ENCODE results near the gene HAUS5. TPM values are rescaled to one million over a fixed set of nuclear protein-coding genes. Genes with fewer than 3 reads are reported as not detected.

HAUS5 gene
- total RNA-seq, 2 donors from 2014 or later = 32.4 to 33.7 TPM

GRCh38 chr19:35661995-35662340 lies 49.4 kb downstream of the HAUS5 start:
- H3K36me3 Mint-ChIP-seq (ENCODE audit: low read depth) = peaks cover 67% of the 10 kb centered on the region
- no peak overlapping the region for H3K4me3 ChIP-seq (ENCODE audit: low read length)
- no peak overlapping the region for H3K27ac Mint-ChIP-seq
- no peak for TF ChIP-seq CTCF (conservative IDR thresholded peaks at IDR 0.05)
- no peaks in the 10 kb centered on the region for H3K4me1 Mint-ChIP-seq
- no peaks in the 10 kb centered on the region for H3K9me3 ChIP-seq (ENCODE audit: control insufficient read depth, low read length)
- no peaks in the 10 kb centered on the region for H3K4me1 ChIP-seq (ENCODE audit: control insufficient read depth, insufficient read depth, low read length)
- H3K27me3 ChIP-seq (ENCODE audit: control insufficient read depth, insufficient read depth, low read length, poor library complexity, severe bottlenecking) = no peaks in the 10 kb centered on the region
- H3K27ac ChIP-seq (ENCODE audit: low read depth, low read length) = no peak overlapping the region
- no peak for DNase-seq
- 97 to 99% methylated on average over 2 to 6 of the region's 6 CpGs for WGBS, 2 experiments (ENCODE audit: insufficient coverage in 1 of 2, insufficient read length in 1 of 2)
- H3K27me3 Mint-ChIP-seq (ENCODE audit: insufficient read depth) = no peaks in the 10 kb centered on the region
- no peak overlapping the region for H3K4me3 Mint-ChIP-seq
- no peak overlapping the region for H3K9ac ChIP-seq (ENCODE audit: extremely low read depth, low read length, poor library complexity, severe bottlenecking)
- peaks cover 16% of the 10 kb centered on the region for H3K36me3 ChIP-seq (ENCODE audit: control insufficient read depth, insufficient read depth, low read length)
- no peaks in the 10 kb centered on the region for H3K9me3 Mint-ChIP-seq

GRCh38 chr19:35663981-35664380 lies 51.4 kb downstream of the HAUS5 start:
- TF ChIP-seq CTCF (conservative IDR thresholded peaks at IDR 0.05) = no peak
- no peak overlapping the region for H3K27ac Mint-ChIP-seq
- H3K4me3 Mint-ChIP-seq = no peak overlapping the region

GRCh38 chr19:35665157-35665556 lies 52.6 kb downstream of the HAUS5 start:
- peaks cover 46% of the 10 kb centered on the region for H3K36me3 Mint-ChIP-seq (ENCODE audit: low read depth)
- 94 to 95% methylated on average over 23 to 24 of the region's 24 CpGs for WGBS, 2 experiments (ENCODE audit: insufficient coverage in 1 of 2, insufficient read length in 1 of 2)
- H3K4me3 Mint-ChIP-seq = no peak overlapping the region
- DNase-seq = no peak
- Histone ChIP-seq H3K27me3 (ENCODE audit: control insufficient read depth, insufficient read depth, low read length, poor library complexity, severe bottlenecking) (peaks cover 12% of the 10 kb centered on the region), H3K36me3 (ENCODE audit: control insufficient read depth, insufficient read depth, low read length) (no peaks in the 10 kb centered on the region), H3K4me3 (ENCODE audit: low read length) (no peak overlapping the region), H3K9me3 (ENCODE audit: control insufficient read depth, low read length) (no peaks in the 10 kb centered on the region), H3K27ac (ENCODE audit: low read depth, low read length) (no peak overlapping the region), H3K9ac (ENCODE audit: extremely low read depth, low read length, poor library complexity, severe bottlenecking) (no peak overlapping the region), H3K4me1 (ENCODE audit: control insufficient read depth, insufficient read depth, low read length) (no peaks in the 10 kb centered on the region)
- H3K4me1 Mint-ChIP-seq = no peaks in the 10 kb centered on the region
- peaks cover 20% of the 10 kb centered on the region for H3K27me3 Mint-ChIP-seq (ENCODE audit: insufficient read depth)
- H3K27ac Mint-ChIP-seq = no peak overlapping the region
- no peaks in the 10 kb centered on the region for H3K9me3 Mint-ChIP-seq
- TF ChIP-seq CTCF (conservative IDR thresholded peaks at IDR 0.05) = no peak

More at GRCh38 chr19:35663981-35664380, 51.4 kb downstream of the HAUS5 start:
- Mint-ChIP-seq H3K36me3 (ENCODE audit: low read depth) (peaks cover 50% of the 10 kb centered on the region), H3K4me1 (no peaks in the 10 kb centered on the region), H3K27me3 (ENCODE audit: insufficient read depth) (peaks cover 8% of the 10 kb centered on the region), H3K9me3 (no peaks in the 10 kb centered on the region)
- no peak for DNase-seq
- Histone ChIP-seq H3K4me3 (ENCODE audit: low read length) (no peak overlapping the region), H3K36me3 (ENCODE audit: control insufficient read depth, insufficient read depth, low read length) (no peaks in the 10 kb centered on the region), H3K27ac (ENCODE audit: low read depth, low read length) (no peak overlapping the region), H3K9ac (ENCODE audit: extremely low read depth, low read length, poor library complexity, severe bottlenecking) (no peak overlapping the region), H3K4me1 (ENCODE audit: control insufficient read depth, insufficient read depth, low read length) (no peaks in the 10 kb centered on the region), H3K27me3 (ENCODE audit: control insufficient read depth, insufficient read depth, low read length, poor library complexity, severe bottlenecking) (peaks cover under 1% of the 10 kb centered on the region), H3K9me3 (ENCODE audit: control insufficient read depth, low read length) (no peaks in the 10 kb centered on the region)
- 85 to 96% methylated on average over 3 of the region's 3 CpGs for WGBS, 2 experiments (ENCODE audit: insufficient coverage in 1 of 2, insufficient read length in 1 of 2)

Measured in endodermal cell (in vitro differentiated cells).